T-helper 2 cell treated with Interferon-gamma antibody and Interleukin-4, amounts not matched to agents 5 μg/mL and 100 μg/mL, for 36 hours (primary cell): ENCODE results near the gene HEYL.

ENCODE experiments used
- DNase-seq: peaks from one replicate; pipeline ENCODE4 v3.0.0; 2021; ENCODE audit warnings: low spot score
- H3K27ac Mint-ChIP-seq: one replicate; pipeline ENCODE4 v1.8.0; 2021; ENCODE audit warnings: mild to moderate bottlenecking, mixed read lengths
- H3K27me3 Mint-ChIP-seq: one replicate; pipeline ENCODE4 v1.8.0; 2021; ENCODE audit warnings: low read depth, mixed read lengths
- H3K36me3 Mint-ChIP-seq: one replicate; pipeline ENCODE4 v1.8.0; 2021; ENCODE audit warnings: low read depth, mixed read lengths
- H3K4me1 Mint-ChIP-seq: one replicate; pipeline ENCODE4 v1.8.0; 2021; ENCODE audit warnings: low read depth, mixed read lengths
- H3K4me3 Mint-ChIP-seq: one replicate; pipeline ENCODE4 v1.8.0; 2022; ENCODE audit warnings: mild to moderate bottlenecking, moderate library complexity, mixed read lengths
- H3K9me3 Mint-ChIP-seq: one replicate; pipeline ENCODE4 v1.8.0; 2021; ENCODE audit warnings: mixed read lengths

HEYL gene

GRCh38 chr1:39675220-39675619 is 35.8 kb upstream of the HEYL start:
- Mint-ChIP-seq H3K9me3 (no peaks in the 10 kb centered on the region), H3K27me3 (peaks cover 24% of the 10 kb centered on the region), H3K4me1 (peaks cover 4% of the 10 kb centered on the region), H3K4me3 (no peak overlapping the region), H3K36me3 (no peaks in the 10 kb centered on the region), H3K27ac (no peak overlapping the region)
- no peak for DNase-seq

GRCh38 chr1:39673215-39673614 is 33.8 kb upstream of the HEYL start:
- H3K27me3 Mint-ChIP-seq: peaks cover 30% of the 10 kb centered on the region
- H3K9me3 Mint-ChIP-seq: no peaks in the 10 kb centered on the region
- no peak for DNase-seq
- H3K36me3 Mint-ChIP-seq: no peaks in the 10 kb centered on the region
- H3K27ac Mint-ChIP-seq: no peak overlapping the region
- H3K4me3 Mint-ChIP-seq: no peak overlapping the region
- H3K4me1 Mint-ChIP-seq: peaks cover 4% of the 10 kb centered on the region

GRCh38 chr1:39672551-39672947 is 33.1 kb upstream of the HEYL start:
- H3K4me1 Mint-ChIP-seq: peaks cover 7% of the 10 kb centered on the region
- H3K27me3 Mint-ChIP-seq: peaks cover 30% of the 10 kb centered on the region
- H3K27ac Mint-ChIP-seq: no peak overlapping the region
- H3K9me3 Mint-ChIP-seq: no peaks in the 10 kb centered on the region
- H3K36me3 Mint-ChIP-seq: no peaks in the 10 kb centered on the region
- DNase-seq: no peak
- peak overlapping the region; percentile 67 for H3K4me3 Mint-ChIP-seq

- no peak within 1 kb of the TSS for H3K27ac Mint-ChIP-seq
- peak; percentile 47 for DNase-seq
- peak within 1 kb of the TSS; percentile 67 for H3K4me3 Mint-ChIP-seq
- H3K4me1 Mint-ChIP-seq: peaks cover 10% of the 10 kb centered on the region
- H3K9me3 Mint-ChIP-seq: no peaks in the 10 kb centered on the region
- H3K36me3 Mint-ChIP-seq: no peaks in the 10 kb centered on the region
- H3K27me3 Mint-ChIP-seq: peaks cover 30% of the 10 kb centered on the region
Observed at GRCh38 chr1:39671793-39672550, 32.5 kb upstream of the HEYL start, which contains the start of gene NT5C1A. Gene NT5C1A, minus strand, starts transcription at chr1:39672107. Its CDS starts 69 bp downstream, at chr1:39672038.

- H3K27ac Mint-ChIP-seq: no peak overlapping the region
- H3K36me3 Mint-ChIP-seq: no peaks in the 10 kb centered on the region
- no peak for DNase-seq
- H3K4me3 Mint-ChIP-seq: no peak overlapping the region
- peaks cover 14% of the 10 kb centered on the region for H3K4me1 Mint-ChIP-seq
- H3K27me3 Mint-ChIP-seq: peaks cover 30% of the 10 kb centered on the region
- H3K9me3 Mint-ChIP-seq: no peaks in the 10 kb centered on the region
Observed at GRCh38 chr1:39671433-39671792, 32.0 kb upstream of the HEYL start.

- DNase-seq: no peak
- H3K27ac Mint-ChIP-seq: peak overlapping the region; percentile 37
- peak overlapping the region; percentile 1 for H3K4me3 Mint-ChIP-seq
- no peaks in the 10 kb centered on the region for H3K36me3 Mint-ChIP-seq
- H3K4me1 Mint-ChIP-seq: peaks cover 18% of the 10 kb centered on the region
- peaks cover 30% of the 10 kb centered on the region for H3K27me3 Mint-ChIP-seq
- no peaks in the 10 kb centered on the region for H3K9me3 Mint-ChIP-seq
Observed at GRCh38 chr1:39670689-39671088, 31.2 kb upstream of the HEYL start.

- H3K27ac Mint-ChIP-seq: no peak overlapping the region
Observed at GRCh38 chr1:39668894-39669293, 29.5 kb upstream of the HEYL start.

GRCh38 chr1:39668111-39668510 is 28.7 kb upstream of the HEYL start:
- peaks cover 24% of the 10 kb centered on the region for H3K27me3 Mint-ChIP-seq
- no peak overlapping the region for H3K27ac Mint-ChIP-seq
- H3K4me1 Mint-ChIP-seq: peaks cover 18% of the 10 kb centered on the region
- no peak for DNase-seq
- no peaks in the 10 kb centered on the region for H3K9me3 Mint-ChIP-seq
- no peaks in the 10 kb centered on the region for H3K36me3 Mint-ChIP-seq
- H3K4me3 Mint-ChIP-seq: no peak overlapping the region

More at GRCh38 chr1:39668894-39669293, 29.5 kb upstream of the HEYL start:
- H3K4me1 Mint-ChIP-seq: peaks cover 18% of the 10 kb centered on the region
- no peak overlapping the region for H3K4me3 Mint-ChIP-seq
- H3K27me3 Mint-ChIP-seq: peaks cover 24% of the 10 kb centered on the region
- DNase-seq: no peak
- H3K9me3 Mint-ChIP-seq: no peaks in the 10 kb centered on the region
- no peaks in the 10 kb centered on the region for H3K36me3 Mint-ChIP-seq

GRCh38 chr1:39666772-39667171 is 27.3 kb upstream of the HEYL start:
- Mint-ChIP-seq H3K4me3 (peak overlapping the region; percentile 0), H3K27ac (peak overlapping the region; percentile 53), H3K36me3 (no peaks in the 10 kb centered on the region), H3K27me3 (peaks cover 15% of the 10 kb centered on the region), H3K4me1 (peaks cover 14% of the 10 kb centered on the region), H3K9me3 (no peaks in the 10 kb centered on the region)
- peak; percentile 82 for DNase-seq

GRCh38 chr1:39663559-39663958 is 24.1 kb upstream of the HEYL start:
- no peaks in the 10 kb centered on the region for H3K36me3 Mint-ChIP-seq
- H3K9me3 Mint-ChIP-seq: no peaks in the 10 kb centered on the region
- no peak overlapping the region for H3K4me3 Mint-ChIP-seq

GRCh38 chr1:39662861-39663260 is 23.4 kb upstream of the HEYL start:
- no peak overlapping the region for H3K27ac Mint-ChIP-seq
- H3K9me3 Mint-ChIP-seq: no peaks in the 10 kb centered on the region

More at GRCh38 chr1:39663559-39663958, 24.1 kb upstream of the HEYL start:
- Mint-ChIP-seq H3K4me1 (peaks cover 14% of the 10 kb centered on the region), H3K27ac (no peak overlapping the region), H3K27me3 (no peaks in the 10 kb centered on the region)
- DNase-seq: no peak

GRCh38 chr1:39659538-39659937 is 20.1 kb upstream of the HEYL start:
- no peaks in the 10 kb centered on the region for H3K27me3 Mint-ChIP-seq
- H3K4me3 Mint-ChIP-seq: no peak overlapping the region
- DNase-seq: no peak
- no peak overlapping the region for H3K27ac Mint-ChIP-seq
- no peaks in the 10 kb centered on the region for H3K36me3 Mint-ChIP-seq
- no peaks in the 10 kb centered on the region for H3K9me3 Mint-ChIP-seq
- H3K4me1 Mint-ChIP-seq: peaks cover 9% of the 10 kb centered on the region

More at GRCh38 chr1:39662861-39663260, 23.4 kb upstream of the HEYL start:
- DNase-seq: no peak
- peaks cover 17% of the 10 kb centered on the region for H3K4me1 Mint-ChIP-seq
- H3K27me3 Mint-ChIP-seq: no peaks in the 10 kb centered on the region
- H3K36me3 Mint-ChIP-seq: no peaks in the 10 kb centered on the region
- H3K4me3 Mint-ChIP-seq: no peak overlapping the region

GRCh38 chr1:39659110-39659509 is 19.7 kb upstream of the HEYL start:
- Mint-ChIP-seq H3K9me3 (no peaks in the 10 kb centered on the region), H3K27ac (no peak overlapping the region), H3K36me3 (no peaks in the 10 kb centered on the region), H3K4me1 (peaks cover 9% of the 10 kb centered on the region), H3K4me3 (no peak overlapping the region), H3K27me3 (no peaks in the 10 kb centered on the region)
- no peak for DNase-seq

GRCh38 chr1:39657923-39658485 is 18.6 kb upstream of the HEYL start:
- peaks cover 16% of the 10 kb centered on the region for H3K4me1 Mint-ChIP-seq
- H3K4me3 Mint-ChIP-seq: peak overlapping the region; percentile 60
- no peaks in the 10 kb centered on the region for H3K36me3 Mint-ChIP-seq
- peak; percentile 65 for DNase-seq
- H3K27ac Mint-ChIP-seq: peak overlapping the region; percentile 16
- no peaks in the 10 kb centered on the region for H3K9me3 Mint-ChIP-seq
- H3K27me3 Mint-ChIP-seq: no peaks in the 10 kb centered on the region
